Tibial nerve (tissue), 3 donors: Measurements from ENCODE around the gene CROCC2.

Source experiments
- EP300 ChIP-seq, 2 donors: sonication (generic); formaldehyde crosslinking; IDR thresholded peaks; one replicate each; pipeline ENCODE4 v1.6.1; 2017; ENCODE audit warnings: antibody characterized with exemption in 2 of 2, mild to moderate bottlenecking in 1 of 2
- POLR2A ChIP-seq, 2 donors: fragments of 450-650 bp; IDR thresholded peaks; one replicate each; pipeline ENCODE4 v1.6.1; 2017; ENCODE audit warnings: antibody characterized with exemption in 2 of 2, mild to moderate bottlenecking in 2 of 2, moderate library complexity in 2 of 2

DNA sequence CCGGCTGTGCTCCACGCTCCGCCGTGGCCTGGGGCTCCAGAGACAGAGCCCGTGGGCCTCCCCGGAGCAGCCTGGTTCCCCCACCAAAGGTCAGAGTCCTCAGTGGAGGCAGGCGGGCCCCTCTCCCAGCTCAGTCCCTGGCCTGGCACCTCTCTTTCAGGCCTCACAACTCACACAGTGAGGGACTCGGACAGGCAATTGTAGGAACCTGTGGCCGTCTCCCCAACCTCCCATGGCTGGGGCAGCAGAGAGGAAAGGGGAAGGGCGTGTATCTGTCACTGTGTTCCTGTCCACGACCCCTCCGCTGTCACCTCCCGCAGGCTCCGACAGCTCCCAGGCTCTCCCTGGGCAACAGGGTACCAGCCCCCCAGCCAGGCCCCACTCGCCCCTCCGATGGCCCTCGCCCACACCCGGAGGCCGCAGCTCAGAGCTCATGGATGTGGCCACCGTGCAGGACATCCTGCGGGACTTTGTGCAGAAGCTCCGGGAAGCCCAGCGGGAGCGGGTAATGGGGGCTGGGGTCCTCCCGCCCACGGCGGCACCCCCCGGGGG lies 59.8 kb downstream of the CROCC2 start:
- no peak for TF ChIP-seq EP300 (IDR thresholded peaks at IDR 0.05)
- no peak for TF ChIP-seq POLR2A (IDR thresholded peaks at IDR 0.05)
